ENCODE data around the gene DLX1. TPM values are rescaled to one million over a fixed set of nuclear protein-coding genes. Genes with fewer than 3 reads are reported as not detected.
"Not testable (repeated sequence)": the region's sequence is repeated elsewhere in the genome, so short reads cannot be mapped to it uniquely, and the experiment has no call there.

The DLX1 gene
- not detected for total RNA-seq

DNA sequence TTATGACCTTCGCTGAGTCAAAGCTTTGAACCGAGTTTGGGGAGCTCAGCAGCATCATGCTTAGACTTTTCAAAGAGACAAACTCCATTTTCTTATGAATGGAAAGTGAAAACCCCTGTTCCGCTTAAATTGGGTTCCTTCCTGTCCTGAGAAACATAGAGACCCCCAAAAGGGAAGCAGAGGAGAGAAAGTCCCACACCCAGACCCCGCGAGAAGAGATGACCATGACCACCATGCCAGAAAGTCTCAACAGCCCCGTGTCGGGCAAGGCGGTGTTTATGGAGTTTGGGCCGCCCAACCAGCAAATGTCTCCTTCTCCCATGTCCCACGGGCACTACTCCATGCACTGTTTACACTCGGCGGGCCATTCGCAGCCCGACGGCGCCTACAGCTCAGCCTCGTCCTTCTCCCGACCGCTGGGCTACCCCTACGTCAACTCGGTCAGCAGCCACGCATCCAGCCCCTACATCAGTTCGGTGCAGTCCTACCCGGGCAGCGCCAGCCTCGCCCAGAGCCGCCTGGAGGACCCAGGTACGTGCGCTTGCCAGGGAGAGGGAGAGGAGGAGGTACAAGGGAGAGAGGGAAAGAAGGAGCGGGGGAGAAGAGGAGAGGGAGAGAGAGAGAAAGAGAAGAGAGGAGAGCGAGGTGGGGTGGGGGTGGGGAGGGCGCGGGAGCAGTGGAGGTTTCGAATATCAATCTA lies at the start of gene DLX1:
DLX1 (plus strand) TSS at position 48 of the 700 bp plus-strand sequence; CDS start at position 219, 171 bp downstream.
- POLR2A ChIA-PET: no interaction called here

DNA sequence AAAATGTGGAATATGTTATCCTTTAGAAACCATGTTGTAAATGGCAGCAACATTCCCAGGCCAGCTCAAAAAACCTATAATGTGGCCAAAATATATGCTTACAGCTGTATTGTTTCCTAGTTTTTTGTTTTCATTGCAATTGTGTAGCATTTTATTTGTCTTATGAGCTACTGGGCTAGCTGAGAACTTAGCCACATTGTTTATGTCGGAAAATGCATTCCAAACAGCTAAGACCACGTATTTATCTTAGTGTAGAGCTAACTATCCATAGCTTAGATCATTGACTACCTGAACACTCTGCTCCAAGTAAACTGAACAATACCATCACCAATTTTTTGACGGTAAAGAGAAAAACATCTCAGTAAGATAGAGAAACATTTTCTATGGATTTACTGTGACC lies 47.2 kb upstream of the DLX1 start:
- POLR2A ChIA-PET: no interaction called here

More for the DNA sequence above, at the start of gene DLX1:
- CTCF ChIA-PET: interaction anchor here (1.2 to 1.6 kb wide), 2 partner anchors 10 to 18 kb away, joined by 3 to 5 read pairs; partner anchors contain the start of gene DLX2

DNA sequence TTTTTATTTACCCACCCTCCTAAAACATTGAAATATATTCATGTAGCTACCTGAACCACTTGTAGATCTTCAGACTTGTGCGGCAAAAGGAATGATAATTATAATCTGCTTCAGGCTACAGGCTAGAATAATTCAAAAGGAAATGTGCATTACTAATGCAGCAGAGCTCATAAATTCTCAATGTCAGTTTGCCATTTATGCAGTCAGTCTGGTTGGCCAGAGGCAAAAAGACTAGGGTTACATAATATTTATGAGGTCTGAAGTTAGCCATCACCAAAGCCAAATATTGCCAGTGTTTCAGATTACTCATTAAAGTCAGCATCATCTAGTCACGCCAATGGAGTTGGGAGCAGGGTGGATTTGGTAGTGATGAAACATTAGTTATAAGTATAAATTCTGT lies 46.7 kb upstream of the DLX1 start:
- POLR2A ChIA-PET: no interaction called here

More for the DNA sequence above, 47.2 kb upstream of the DLX1 start:
- CTCF ChIA-PET: no interaction called here

DNA sequence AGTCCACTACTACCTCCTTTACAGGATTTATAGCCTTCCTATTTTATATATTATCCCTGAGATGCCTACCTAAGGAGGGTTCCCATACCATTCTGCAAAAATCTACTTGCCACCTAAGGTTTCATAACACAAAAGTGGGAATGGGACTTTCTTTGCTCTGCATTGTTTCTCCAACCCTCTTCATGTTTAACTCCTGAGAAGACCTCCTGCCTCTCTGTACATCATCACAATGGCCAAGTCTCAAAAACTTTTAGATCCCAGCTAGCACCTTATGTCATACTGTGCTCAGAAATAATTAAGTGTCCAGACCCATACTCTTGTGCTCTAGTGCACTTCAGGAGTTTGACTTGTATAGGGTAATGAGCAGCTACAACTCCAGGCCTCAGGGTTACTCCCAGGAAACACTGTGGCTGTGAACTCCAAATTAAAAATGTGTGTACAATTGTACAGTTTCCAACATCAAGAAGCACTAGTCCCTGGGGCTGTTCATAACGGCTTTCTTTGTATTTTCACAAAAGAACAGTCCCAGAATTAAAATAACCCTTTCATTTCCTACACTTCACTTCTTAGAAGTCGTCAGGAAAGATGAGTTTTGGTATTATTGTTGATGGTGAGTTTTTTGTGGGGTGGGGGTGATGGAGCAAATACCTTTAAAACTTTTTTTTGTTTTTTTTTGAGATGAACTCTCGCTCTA lies 46.1 kb upstream of the DLX1 start:
- CTCF ChIA-PET: no interaction called here
- POLR2A ChIA-PET: interaction anchor here (0.6 kb wide), 1 partner anchor 9 kb away, joined by 3 read pairs; no protein-coding TSS in a partner anchor

More for the DNA sequence above, 46.7 kb upstream of the DLX1 start:
- CTCF ChIA-PET: no interaction called here

DNA sequence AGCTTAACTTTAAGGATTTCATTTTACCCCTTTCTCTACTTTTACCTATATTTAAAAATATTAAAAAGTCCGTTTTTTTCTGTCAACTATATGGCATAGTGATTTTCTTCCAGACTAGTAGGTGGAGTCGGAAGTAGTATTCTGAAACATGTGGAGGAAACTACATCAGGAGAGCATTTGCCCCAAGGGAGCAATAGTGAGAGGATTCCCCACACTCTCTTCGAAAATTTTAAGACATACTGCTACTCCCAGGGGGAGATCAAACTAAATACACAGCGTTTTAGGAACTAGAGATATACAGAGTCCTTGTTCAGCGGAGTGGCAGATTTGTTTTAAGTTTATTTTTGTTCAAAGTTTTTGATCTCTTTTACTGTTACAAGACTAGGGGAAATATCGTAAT lies 45.0 kb upstream of the DLX1 start:
- CTCF ChIA-PET: no interaction called here
- POLR2A ChIA-PET: no interaction called here

DNA sequence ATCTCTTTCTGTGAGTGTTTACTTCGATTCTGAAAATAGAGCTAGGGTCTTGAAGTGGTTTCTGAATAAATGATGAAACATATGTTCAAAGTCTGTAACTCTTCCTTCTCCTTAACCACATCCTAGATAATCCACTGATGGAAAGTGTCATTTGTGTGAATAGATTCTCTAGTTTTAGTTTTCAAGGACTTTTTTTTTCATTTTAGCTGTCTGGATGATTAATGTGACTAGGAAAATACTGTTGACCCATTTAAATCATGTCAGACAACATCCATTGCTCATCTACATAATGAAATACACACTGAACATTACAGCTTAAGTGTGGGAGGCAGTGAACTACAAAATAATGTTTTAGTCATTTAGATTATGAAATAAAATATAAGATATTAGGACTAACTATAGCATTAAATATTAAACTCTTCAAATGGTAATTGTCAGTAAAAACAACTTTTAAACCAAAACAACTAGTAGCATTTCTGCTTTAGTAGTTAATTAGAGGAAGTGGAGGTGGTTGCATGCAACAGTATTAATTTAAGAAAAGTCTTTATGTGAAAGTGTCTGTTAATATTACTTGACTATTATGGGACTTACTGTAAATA lies 39.1 kb upstream of the DLX1 start:
- POLR2A ChIA-PET: no interaction called here
- CTCF ChIA-PET: no interaction called here

DNA sequence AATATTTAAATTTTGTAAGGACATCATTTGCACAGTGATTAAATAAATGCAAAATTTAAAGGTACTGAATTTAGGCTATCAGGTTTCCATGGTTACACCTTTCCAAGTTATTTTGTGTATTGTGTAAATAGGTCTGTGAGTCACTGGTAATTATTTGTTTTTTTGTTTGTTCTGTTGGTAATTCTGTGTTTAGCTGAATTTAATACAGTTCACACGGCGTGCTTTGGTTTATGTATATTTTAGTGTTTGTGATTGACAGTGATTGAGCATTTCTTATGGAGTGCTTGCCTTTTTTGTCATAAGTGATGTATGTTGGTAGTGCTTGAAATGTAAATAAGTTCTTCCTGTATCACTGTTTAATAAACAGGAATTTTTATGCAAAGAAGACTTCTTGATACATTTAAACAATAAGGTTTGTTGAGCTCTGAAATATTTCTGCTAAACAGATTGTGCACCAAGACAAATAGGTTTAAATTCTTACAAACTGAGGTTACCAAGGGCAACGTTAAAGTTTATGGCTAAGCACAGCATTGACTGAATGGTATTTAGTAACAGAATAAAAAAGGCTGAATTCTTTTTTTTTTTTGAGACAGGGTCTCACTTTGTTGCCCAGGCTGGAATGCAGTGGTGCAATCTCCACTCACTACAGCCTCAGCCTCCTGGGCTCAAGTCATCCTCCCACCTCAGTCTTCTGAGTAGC lies 38.3 kb upstream of the DLX1 start:
- POLR2A ChIA-PET: no interaction called here
- CTCF ChIA-PET: no interaction called here

DNA sequence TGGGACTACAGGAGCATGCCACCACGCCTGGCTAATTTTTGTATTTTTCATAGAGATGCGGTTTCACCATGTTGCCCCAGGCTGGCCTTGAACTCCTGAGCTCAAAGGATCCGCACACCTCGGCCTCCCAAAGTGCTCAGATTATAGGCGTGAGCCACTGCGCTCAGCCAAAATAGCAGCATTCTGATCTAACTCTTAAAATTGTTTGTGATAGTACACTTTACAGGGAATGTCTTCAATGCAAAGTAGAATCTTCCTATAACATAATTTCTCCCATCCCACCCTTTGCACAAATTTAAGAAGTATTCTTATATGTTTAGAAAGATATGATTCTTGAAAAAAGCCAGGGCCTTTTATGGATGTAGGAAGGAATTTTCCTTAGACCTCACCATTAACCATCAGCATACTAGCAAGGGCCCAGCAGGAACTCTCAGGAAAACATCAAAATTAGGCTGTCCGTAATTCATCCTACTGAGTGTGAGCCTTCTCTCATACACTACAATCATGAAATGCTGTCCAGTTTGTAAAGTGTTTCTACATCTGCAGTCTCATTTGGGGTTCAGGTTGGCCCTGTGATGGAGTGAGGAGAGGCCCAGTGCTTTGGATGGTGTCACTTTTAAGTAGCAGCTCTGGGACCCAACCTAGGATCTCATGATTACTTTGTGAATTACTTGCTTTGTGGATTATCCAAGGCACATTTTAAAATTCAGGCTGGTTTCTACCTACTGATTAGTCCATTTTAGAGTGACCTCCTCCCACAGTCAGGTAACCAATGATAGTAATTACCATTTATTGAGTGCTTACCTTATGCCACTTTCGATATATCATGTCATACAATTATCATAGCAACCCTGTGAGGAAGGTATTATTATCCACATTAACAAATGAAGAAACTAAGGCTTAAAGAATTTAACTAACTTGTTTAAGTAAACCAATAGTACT lies 37.5 kb upstream of the DLX1 start:
- ChIA-PET CTCF (no interaction called here), POLR2A (interaction anchor here (0.6 kb wide), 1 partner anchor 8 kb away, joined by 3 read pairs; no protein-coding TSS in a partner anchor)

DNA sequence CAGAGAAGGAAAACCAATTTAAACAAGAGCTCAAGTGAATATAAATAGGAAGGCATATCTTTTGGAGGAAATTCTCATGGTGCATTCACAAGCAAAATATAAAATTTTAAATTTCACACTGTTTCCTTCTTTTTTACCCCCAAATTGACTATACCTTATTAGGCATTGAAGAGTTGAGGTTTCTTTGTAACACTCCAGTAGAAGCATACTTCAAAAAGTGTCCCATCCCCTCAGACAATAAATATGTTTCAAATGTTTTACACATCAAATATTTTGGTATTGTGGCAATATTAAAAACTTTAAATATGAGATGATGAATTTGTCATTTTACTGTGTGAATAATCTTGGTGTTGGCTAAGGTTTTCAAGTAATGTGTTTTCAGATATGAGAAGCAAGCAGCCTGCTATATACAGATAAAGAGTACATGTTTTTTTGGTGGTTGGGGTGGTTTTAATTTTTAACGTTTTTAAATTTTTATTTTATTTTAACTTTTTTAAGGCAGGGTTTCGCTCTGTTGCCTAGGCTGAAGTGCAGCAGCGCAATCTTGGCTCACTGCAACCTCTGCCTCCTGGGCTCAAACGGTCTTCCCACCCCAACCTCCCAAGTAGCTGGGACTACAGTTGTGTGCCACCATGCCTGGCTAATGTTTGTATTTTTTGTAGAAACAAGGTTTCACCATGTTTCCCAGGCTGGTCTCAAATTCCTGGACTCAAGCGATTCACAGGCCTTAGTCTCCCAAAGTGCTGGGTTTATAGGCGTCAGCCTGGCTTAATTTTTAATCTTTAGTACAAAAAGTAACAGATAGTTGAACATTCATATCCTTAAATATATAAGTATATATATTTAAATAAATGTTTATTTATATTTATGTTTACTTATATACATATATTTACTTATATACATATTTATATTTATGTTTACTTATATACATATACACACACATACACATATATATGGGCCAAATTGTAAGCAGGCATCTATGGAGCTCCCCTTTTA lies 36.5 kb upstream of the DLX1 start:
- ChIA-PET CTCF (no interaction called here), POLR2A (interaction anchor here (0.6 kb wide), 1 partner anchor 9 kb away, joined by 3 read pairs; no protein-coding TSS in a partner anchor)

DNA sequence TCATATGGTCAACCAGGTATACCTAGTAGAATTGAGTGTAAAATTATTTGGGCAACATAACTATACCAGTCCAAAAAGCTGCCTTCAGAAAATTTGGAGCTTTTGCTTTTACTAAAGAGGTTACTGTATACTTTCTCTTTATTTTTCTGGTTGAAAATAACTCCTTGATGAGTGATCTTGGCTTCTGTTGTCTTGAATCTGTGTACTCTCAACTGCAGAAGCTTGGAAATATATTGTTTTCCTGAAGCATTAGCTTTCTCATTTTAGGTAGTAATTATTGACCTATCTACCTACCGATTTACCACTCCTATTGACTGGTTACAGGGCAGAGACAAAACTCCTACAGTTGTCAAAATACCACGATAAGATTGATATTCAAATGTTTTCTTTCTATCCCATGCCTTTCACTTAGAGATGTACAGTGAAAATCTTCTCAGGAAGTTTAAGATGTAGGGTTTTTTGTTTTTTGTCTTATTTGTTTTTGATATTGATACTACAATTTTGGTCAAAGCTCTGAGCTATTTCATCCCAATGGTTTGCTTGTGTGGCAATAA lies 35.7 kb upstream of the DLX1 start:
- ChIA-PET POLR2A (no interaction called here), CTCF (no interaction called here)

DNA sequence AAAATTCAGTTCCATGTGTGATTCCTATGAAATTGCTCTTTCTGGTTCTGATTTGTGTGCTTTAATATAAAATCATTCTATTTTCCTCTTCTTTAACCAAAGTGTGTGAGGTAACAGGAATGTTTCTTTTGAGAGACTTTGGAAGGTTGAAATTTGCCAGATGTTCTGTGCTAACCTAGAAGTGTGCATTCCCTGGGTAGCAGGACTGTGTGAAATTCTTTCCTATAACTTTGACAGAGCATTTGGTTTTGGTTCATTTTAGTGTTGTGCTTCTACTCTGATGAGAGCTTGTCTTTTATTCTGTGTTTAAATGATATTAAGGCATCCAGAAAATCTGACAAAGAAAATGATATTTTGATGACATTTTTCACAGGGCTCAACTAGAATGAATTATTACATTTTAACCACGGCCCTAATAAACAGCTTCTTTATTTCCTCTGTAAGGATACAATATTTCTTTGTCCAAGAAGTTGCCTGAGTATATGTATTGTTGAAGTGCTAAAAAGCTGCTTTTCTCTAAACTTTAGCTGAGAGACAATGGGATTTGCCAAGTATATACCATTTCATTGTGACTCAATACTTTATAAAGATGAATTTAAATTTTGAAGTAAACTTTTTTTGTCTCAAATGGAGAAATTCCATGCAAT lies 34.7 kb upstream of the DLX1 start:
- ChIA-PET POLR2A (no interaction called here), CTCF (no interaction called here)

DNA sequence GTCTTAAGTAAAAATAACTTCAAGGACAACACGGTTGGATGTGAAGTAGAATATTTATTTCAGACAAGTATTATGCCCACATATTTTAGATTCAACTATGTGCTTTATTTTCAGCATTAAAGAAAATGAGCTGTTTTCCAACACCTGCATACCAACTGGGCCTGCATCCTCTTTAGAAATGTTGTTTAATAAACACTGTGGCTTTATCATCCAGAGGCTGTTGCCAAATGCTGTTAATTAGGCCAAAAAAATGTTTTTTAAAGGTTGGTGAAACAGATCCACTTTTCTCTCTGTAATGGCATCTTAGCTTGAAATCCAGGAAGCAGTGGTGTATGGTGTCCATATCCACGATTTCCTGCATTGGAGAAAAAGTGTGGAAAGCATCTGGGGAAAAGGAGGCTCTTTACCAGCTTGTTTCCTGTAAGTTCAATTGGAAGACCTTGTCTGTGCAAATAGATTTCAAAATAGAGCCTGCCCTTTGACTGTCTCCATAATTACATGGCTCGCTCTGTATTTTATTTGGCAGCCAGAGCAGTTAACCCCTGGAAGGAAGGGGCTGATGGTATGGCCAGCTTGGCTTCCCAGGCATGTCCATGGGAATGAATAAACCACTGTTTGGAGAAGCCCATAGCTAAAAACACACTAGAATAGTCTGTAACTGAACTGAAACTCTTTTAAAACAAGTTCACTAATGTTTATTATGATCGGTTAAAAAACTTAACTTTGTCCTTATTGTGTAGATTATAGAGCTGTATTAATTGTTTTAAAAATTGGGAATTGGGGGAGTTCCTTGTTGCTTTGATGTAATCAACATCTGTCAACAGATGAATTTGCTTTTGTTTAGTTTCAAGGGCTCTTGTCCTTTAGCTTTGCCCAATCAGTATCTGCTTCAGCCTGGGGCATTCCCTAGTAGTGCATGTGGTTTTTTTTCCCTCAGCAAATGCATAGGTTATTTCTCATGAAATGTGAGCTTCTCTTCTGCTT lies 33.0 kb upstream of the DLX1 start:
- ChIA-PET CTCF (interaction anchor here (0.6 kb wide), 1 partner anchor 82 kb away, joined by 3 read pairs; no protein-coding TSS in a partner anchor), POLR2A (no interaction called here)

DNA sequence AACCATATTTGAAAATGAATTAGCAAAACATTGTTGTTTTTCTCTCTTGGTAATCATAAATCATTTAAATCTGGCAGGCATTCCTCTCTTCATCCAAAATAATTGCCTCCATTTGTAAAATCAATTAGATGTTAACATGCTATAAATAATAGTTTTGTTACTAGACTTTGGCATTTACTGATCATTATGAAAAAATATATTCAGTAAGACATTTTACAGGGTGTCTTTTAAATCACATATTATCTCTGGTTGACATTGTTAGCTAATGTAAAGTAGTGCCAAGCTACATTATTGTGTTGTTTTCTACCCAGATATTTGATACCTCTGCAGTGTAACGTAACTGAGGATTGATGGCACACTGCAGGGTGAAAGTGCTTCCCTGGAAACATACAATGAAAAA lies 31.8 kb upstream of the DLX1 start:
- ChIA-PET POLR2A (no interaction called here), CTCF (no interaction called here)

DNA sequence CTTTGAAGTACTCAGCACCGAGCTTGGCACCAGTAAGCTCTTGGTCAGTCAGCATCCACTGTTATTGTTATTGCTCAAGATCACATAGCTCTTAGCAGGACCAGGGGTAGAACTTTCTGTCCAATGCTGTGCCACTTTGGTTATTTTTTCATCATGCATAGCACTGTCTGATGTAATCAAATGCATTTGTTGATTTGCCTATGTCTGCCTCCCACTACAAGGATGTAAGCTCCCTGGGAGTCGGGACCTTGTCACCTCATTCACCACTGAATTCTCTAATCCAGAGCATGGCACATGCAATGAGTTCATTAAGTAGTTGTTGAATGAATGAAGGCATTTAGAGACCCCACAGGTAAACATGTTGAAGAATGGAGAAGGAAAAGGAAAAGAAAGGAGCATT lies 29.0 kb upstream of the DLX1 start:
- ChIA-PET CTCF (no interaction called here), POLR2A (no interaction called here)

DNA sequence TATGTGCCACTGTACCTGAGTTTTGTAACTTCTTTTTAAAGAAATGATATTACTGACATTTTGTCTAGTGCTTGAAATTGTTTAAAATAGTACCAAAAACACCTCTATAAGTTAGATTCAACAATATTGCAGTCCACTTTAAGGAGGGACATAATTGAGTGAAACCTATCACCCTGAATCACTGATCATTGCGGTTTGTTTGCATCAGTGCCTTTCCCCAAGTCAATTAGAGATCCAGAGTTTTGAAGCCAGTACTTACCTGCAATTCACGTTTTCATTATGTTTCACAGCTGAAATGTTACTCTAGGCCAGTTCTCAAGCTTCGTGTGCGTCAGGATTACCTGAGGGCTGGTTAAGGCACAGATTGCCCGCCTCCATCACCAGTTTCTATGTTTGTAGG lies 26.6 kb upstream of the DLX1 start:
- CTCF ChIA-PET: no interaction called here
- POLR2A ChIA-PET: no interaction called here

DNA sequence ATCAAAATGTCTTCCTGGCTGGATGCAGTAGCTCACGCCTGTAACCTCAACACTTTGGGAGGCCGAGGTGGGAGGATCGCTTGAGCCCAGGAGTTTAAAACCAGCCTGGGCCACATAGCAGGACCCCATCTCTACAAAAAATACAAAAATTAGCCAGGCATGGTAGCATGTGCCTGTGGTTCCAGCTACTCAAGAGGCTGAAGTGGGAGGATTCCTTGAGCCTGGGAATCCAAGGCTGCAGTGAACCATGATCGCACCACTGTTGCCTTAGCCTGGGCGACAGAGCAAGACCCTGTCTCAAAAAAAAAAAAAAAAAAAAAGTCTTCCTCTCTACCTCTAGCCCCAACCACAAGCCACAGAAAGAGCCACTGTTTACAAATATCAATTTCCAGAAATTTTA lies 25.2 kb upstream of the DLX1 start:
- POLR2A ChIA-PET: not testable (repeated sequence)
- CTCF ChIA-PET: interaction anchor here (0.6 to 0.8 kb wide), 2 partner anchors 33 to 51 kb away, joined by 3 read pairs; no protein-coding TSS in a partner anchor
